HCT116 (cell line): Measurements from ENCODE around the gene TUBGCP5. TPM values are rescaled to one million over a fixed set of nuclear protein-coding genes. Genes with fewer than 3 reads are reported as not detected.

ENCODE experiments used
- ATAC-seq: fragments of 200-7000 bp; cut with Tn5 transposase; 2 replicates; pipeline ENCODE4 v1.9.1; 2020; ENCODE audit warnings: mild to moderate bottlenecking, moderate library complexity
- BruUV-seq: library from RNA; stranded (reverse); fragments of 400-500 nt; replicated peaks from 2 replicates; lab custom pipeline; 2021; lab: Mats Ljungman, UMichigan
- CTCF ChIA-PET: fragments of 300-600 bp; sonication (Branson Sonifier 250); formaldehyde crosslinking; loops from one replicate; lab custom pipeline; 2021; ENCODE audit warnings: antibody characterized with exemption; lab: Charles Lee
- POLR2A ChIA-PET: fragments of 300-600, 350-600 bp; sonication (Branson Sonifier 250); formaldehyde crosslinking; loops from one replicate; lab custom pipeline; 2021; ENCODE audit warnings: antibody characterized with exemption; lab: Charles Lee
- RAD21 ChIA-PET, 2 experiments: fragments of 300-600 bp; sonication (Branson Sonifier 250); formaldehyde crosslinking; loops; one replicate each; lab custom pipeline; 2023; ENCODE audit warnings: low total read pairs in 2 of 2; ENCODE audit not compliant: uncharacterized antibody in 2 of 2, unreplicated experiment in 2 of 2, low non-redundant PET in 1 of 2; lab: Charles Lee
- DNase-seq: peaks from one replicate; pipeline ENCODE4 v3.0.0-alpha.2; 2010; ENCODE audit warnings: low read depth, low spot score
- H2AFZ ChIP-seq: fragments of 200-600 bp; shearing (Covaris generic), sonication (generic); 2 replicates; pipeline ENCODE4 v1.6.1; 2017; ENCODE audit warnings: low read depth, mixed run types, mixed read lengths, antibody characterized with exemption, low read length; ENCODE audit not compliant: poor library complexity, severe bottlenecking
- H3K27ac ChIP-seq: 2 replicates; pipeline ENCODE4 v1.5.1; 2012; ENCODE audit warnings: low read depth, low read length
- H3K27me3 ChIP-seq: fragments of 200-600 bp; sonication (generic); 2 replicates; pipeline ENCODE4 v1.6.1; 2016; ENCODE audit warnings: mixed run types, low read length, mixed read lengths; ENCODE audit not compliant: insufficient read depth
- H3K36me3 ChIP-seq, 2 experiments: fragments of 200-500 bp in 1 of 2; fragments of 200-600 bp in 1 of 2; sonication (Bioruptor generic) in 1 of 2; sonication (generic) in 1 of 2; 2 replicates each; pipeline versions ENCODE4 v1.5.1 to v1.6.1; 2014 to 2016; ENCODE audit warnings: low read length in 2 of 2, inconsistent platforms in 1 of 2, mixed read lengths in 1 of 2, mixed run types in 1 of 2; ENCODE audit not compliant: insufficient read depth in 2 of 2, control insufficient read depth in 1 of 2
- H3K4me1 ChIP-seq, 2 experiments: fragments of 200-600 bp in 1 of 2; sonication (generic) in 1 of 2; 2 replicates each; pipeline versions ENCODE4 v1.5.1 to v1.6.1; 2012 to 2017; ENCODE audit warnings: low read length in 2 of 2, inconsistent platforms in 1 of 2, mild to moderate bottlenecking in 1 of 2, mixed read lengths in 1 of 2, mixed run types in 1 of 2, moderate library complexity in 1 of 2; ENCODE audit not compliant: insufficient read depth in 2 of 2, control insufficient read depth in 1 of 2
- H3K4me2 ChIP-seq: fragments of 200-600 bp; sonication (generic); 2 replicates; pipeline ENCODE4 v1.6.1; 2017; ENCODE audit warnings: mixed run types, low read length, mixed read lengths
- H3K4me3 ChIP-seq, 2 experiments: fragments of 200-600 bp in 1 of 2; sonication (generic) in 1 of 2; replicated peaks in 1 of 2; 2 replicates each; pipeline ENCODE4 v1.5.1; 2011 to 2016; ENCODE audit warnings: low read length in 2 of 2, control low read depth in 1 of 2, low read depth in 1 of 2, mild to moderate bottlenecking in 1 of 2, mixed read lengths in 1 of 2, mixed run types in 1 of 2
- H3K79me2 ChIP-seq: fragments of 200-600 bp; sonication (generic); 2 replicates; pipeline ENCODE4 v1.6.1; 2017; ENCODE audit warnings: mild to moderate bottlenecking, mixed run types, low read length, moderate library complexity, mixed read lengths; ENCODE audit not compliant: insufficient read depth
- H3K9ac ChIP-seq: fragments of 200-600 bp; sonication (generic); 2 replicates; pipeline ENCODE4 v1.6.1; 2016; ENCODE audit warnings: low read length, mixed read lengths
- H3K9me2 ChIP-seq: fragments of 200-600 bp; sonication (generic), shearing (Covaris generic); 2 replicates; pipeline ENCODE4 v1.6.1; 2017; ENCODE audit warnings: mixed run types, mild to moderate bottlenecking, moderate library complexity; ENCODE audit not compliant: insufficient read depth
- H3K9me3 ChIP-seq, 2 experiments: fragments of 200-500 bp in 1 of 2; fragments of 200-600 bp in 1 of 2; sonication (Bioruptor generic) in 1 of 2; sonication (generic) in 1 of 2; 2 replicates each; pipeline ENCODE4 v1.6.1; 2014 to 2017; ENCODE audit warnings: low read length in 2 of 2, mixed read lengths in 2 of 2, inconsistent platforms in 1 of 2, low read depth in 1 of 2, mild to moderate bottlenecking in 1 of 2, mixed run types in 1 of 2, moderate library complexity in 1 of 2; ENCODE audit not compliant: control insufficient read depth in 1 of 2, insufficient read depth in 1 of 2
- H4K20me1 ChIP-seq: fragments of 200-600 bp; sonication (generic), shearing (Covaris generic); 2 replicates; pipeline ENCODE4 v1.6.1; 2017; ENCODE audit warnings: mixed run types, mild to moderate bottlenecking, moderate library complexity; ENCODE audit not compliant: insufficient read depth
- CBX3 ChIP-seq: IDR thresholded peaks from 2 replicates; pipeline ENCODE4 v1.6.1; 2012; ENCODE audit warnings: low read depth
- CTCF ChIP-seq, 3 experiments: fragments of 200-600 bp in 1 of 3; sonication (generic) in 1 of 3; IDR thresholded peaks in 2 of 3; conservative IDR thresholded peaks in 1 of 3; 2 replicates each; pipeline ENCODE4 v1.5.1; 2012 to 2017; ENCODE audit warnings: low read depth in 2 of 3, low read length in 2 of 3, antibody characterized with exemption in 1 of 3, borderline replicate concordance in 1 of 3, control low read depth in 1 of 3, mild to moderate bottlenecking in 1 of 3, mixed read lengths in 1 of 3, mixed run types in 1 of 3, moderate library complexity in 1 of 3; ENCODE audit not compliant: insufficient read depth in 1 of 3
- EGR1 ChIP-seq: IDR thresholded peaks from 2 replicates; pipeline ENCODE4 v1.6.1; 2012; ENCODE audit warnings: low read depth
- ELF1 ChIP-seq: IDR thresholded peaks from 2 replicates; pipeline ENCODE4 v1.6.1; 2012; ENCODE audit warnings: low read depth, borderline replicate concordance
- EZH2 ChIP-seq: fragments of 200-600 bp; sonication (generic); IDR thresholded peaks from 2 replicates; pipeline ENCODE4 v1.6.1; 2017; ENCODE audit warnings: antibody characterized with exemption, mixed run types
- EZH2phosphoT487 ChIP-seq: fragments of 200-600 bp; IDR thresholded peaks from 2 replicates; pipeline ENCODE4 v1.6.1; 2018; ENCODE audit warnings: antibody characterized with exemption, borderline replicate concordance
- FOSL1 ChIP-seq: IDR thresholded peaks from 2 replicates; pipeline ENCODE4 v1.6.1; 2012; ENCODE audit warnings: low read depth
- JUND ChIP-seq: IDR thresholded peaks from 2 replicates; pipeline ENCODE4 v1.6.1; 2012
- MAX ChIP-seq: IDR thresholded peaks from 2 replicates; pipeline ENCODE4 v1.6.1; 2012
- POLR2A ChIP-seq: IDR thresholded peaks from 2 replicates; pipeline ENCODE4 v1.7.0; 2011; ENCODE audit warnings: borderline replicate concordance; ENCODE audit not compliant: insufficient read depth, insufficient read length; ENCODE audit errors: extremely low read depth
- POLR2AphosphoS5 ChIP-seq: IDR thresholded peaks from 2 replicates; pipeline ENCODE4 v1.6.1; 2011; ENCODE audit warnings: mild to moderate bottlenecking, low read depth, low read length, moderate library complexity
- RAD21 ChIP-seq: IDR thresholded peaks from 2 replicates; pipeline ENCODE4 v1.6.1; 2012; ENCODE audit warnings: low read depth, mild to moderate bottlenecking
- REST ChIP-seq: IDR thresholded peaks from 2 replicates; pipeline ENCODE4 v1.6.1; 2012; ENCODE audit warnings: low read depth
- SIN3A ChIP-seq: IDR thresholded peaks from 2 replicates; pipeline ENCODE4 v1.6.1; 2012; ENCODE audit warnings: low read depth
- TCF7L2 ChIP-seq: IDR thresholded peaks from 2 replicates; pipeline ENCODE4 v1.7.0; 2011; ENCODE audit warnings: borderline replicate concordance, inconsistent platforms; ENCODE audit not compliant: insufficient read depth, insufficient read length; ENCODE audit errors: extremely low read depth
- YY1 ChIP-seq: IDR thresholded peaks from 2 replicates; pipeline ENCODE4 v1.6.1; 2011; ENCODE audit warnings: low read length, low read depth, moderate library complexity, mild to moderate bottlenecking; ENCODE audit not compliant: insufficient replicate concordance; ENCODE audit errors: extremely low read depth
- ZBTB33 ChIP-seq: IDR thresholded peaks from 2 replicates; pipeline ENCODE4 v1.6.1; 2011; ENCODE audit warnings: mild to moderate bottlenecking, low read length, moderate library complexity; ENCODE audit not compliant: insufficient replicate concordance; ENCODE audit errors: extremely low read depth
- ZNF274 ChIP-seq: fragments of 200-500 bp; sonication (Bioruptor generic); IDR thresholded peaks from 2 replicates; pipeline ENCODE4 v1.6.1; 2014; ENCODE audit warnings: mild to moderate bottlenecking, low read depth, low read length, inconsistent platforms
- intact Hi-C: fragments of 100-400 bp; cut with micrococcal nuclease; formaldehyde crosslinking; loops from 2 replicates; pipeline ENCODE4 v1.10.0; 2022
- total RNA-seq: library from RNA; stranded (reverse); gene quantifications from one replicate; pipeline ENCODE4 v1.2.1, GENCODE V29; 2021; ENCODE audit not compliant: unreplicated experiment
- TF ChIP-seq, protein P1 (sequence below): IDR thresholded peaks from 2 replicates; pipeline ENCODE4 v1.6.1; 2012

TUBGCP5 gene
- total RNA-seq, 1 experiment from 2014 or later = 17.9 TPM

DNA sequence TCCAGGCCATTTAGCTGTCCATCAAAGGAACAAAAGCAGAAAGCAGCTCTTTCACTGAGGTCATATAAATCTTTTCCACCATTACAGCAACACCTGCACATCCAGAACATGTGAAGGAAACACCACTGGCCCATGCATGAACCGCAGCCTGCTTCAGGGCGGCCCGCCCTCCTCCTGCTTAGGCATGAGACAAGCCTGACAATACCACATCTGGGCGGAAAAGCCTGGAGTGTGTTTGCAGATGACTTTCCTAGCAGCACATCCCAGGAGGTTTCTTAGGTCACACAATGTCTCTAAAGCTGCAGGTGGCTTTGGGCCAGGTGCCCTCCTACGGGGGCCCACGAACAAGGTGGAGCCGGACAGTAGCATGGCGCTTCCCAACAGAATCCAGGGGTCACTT lies 78.8 kb downstream of the TUBGCP5 start:
- CTCF ChIA-PET = no interaction called here
- Histone ChIP-seq H3K27ac (no peak overlapping the region), H3K79me2 (peaks cover 97% of the 10 kb centered on the region), H3K4me2 (no peak overlapping the region), H3K9me3 (no peaks in the 10 kb centered on the region), H3K4me1 (no peaks in the 10 kb centered on the region), H3K9ac (no peak overlapping the region), H3K9me2 (no peaks in the 10 kb centered on the region), H2AFZ (no peak overlapping the region), H3K36me3 (no peaks in the 10 kb centered on the region), H3K4me3 (no peak overlapping the region), H3K27me3 (no peaks in the 10 kb centered on the region), H4K20me1 (no peaks in the 10 kb centered on the region)
- no TSS peak for BruUV-seq
- intact Hi-C loops = no loop called here
- DNase-seq = no peak
- TF ChIP-seq ELF1 (no peak), RAD21 (no peak), CTCF (IDR thresholded peaks at IDR 0.05 in 2 of 3, conservative IDR thresholded peaks at IDR 0.05 in 1 of 3; ENCODE audit: borderline replicate concordance in 1 of 3, insufficient read depth in 1 of 3, low read depth in 2 of 3, low read length in 2 of 3) (no peak), ZNF274 (no peak), CBX3 (no peak), MAX (no peak), REST (no peak), EZH2phosphoT487 (no peak), SIN3A (no peak), EZH2 (no peak), TCF7L2 (no peak), POLR2A (no peak), POLR2AphosphoS5 (no peak), JUND (no peak), EGR1 (no peak), YY1 (no peak), ZBTB33 (no peak), FOSL1 (no peak)
- TF ChIP-seq, protein P1, sequence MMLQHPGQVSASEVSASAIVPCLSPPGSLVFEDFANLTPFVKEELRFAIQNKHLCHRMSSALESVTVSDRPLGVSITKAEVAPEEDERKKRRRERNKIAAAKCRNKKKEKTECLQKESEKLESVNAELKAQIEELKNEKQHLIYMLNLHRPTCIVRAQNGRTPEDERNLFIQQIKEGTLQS = no peak
- ATAC-seq = no peak
- POLR2A ChIA-PET = no interaction called here
- RAD21 ChIA-PET = no interaction called here
